Renal pelvis (tissue), 4 donors: ENCODE data around the gene ITGA2. TPM values are rescaled to one million over a fixed set of nuclear protein-coding genes. Genes with fewer than 3 reads are reported as not detected.

Experiments
- DNase-seq: peaks from one replicate; pipeline ENCODE4 v3.0.0-alpha.2; 2013
- polyA plus RNA-seq, 3 donors: library from polyadenylated mRNA; unstranded; fragments of 120-200 nt; gene quantifications; one replicate each; pipeline ENCODE4 v1.2.1, GENCODE V29; 2013; ENCODE audit not compliant: insufficient read length in 3 of 3

ITGA2 gene
- polyA plus RNA-seq, 3 donors: 22.8 to 32.2 (median 23.9) TPM

DNA sequence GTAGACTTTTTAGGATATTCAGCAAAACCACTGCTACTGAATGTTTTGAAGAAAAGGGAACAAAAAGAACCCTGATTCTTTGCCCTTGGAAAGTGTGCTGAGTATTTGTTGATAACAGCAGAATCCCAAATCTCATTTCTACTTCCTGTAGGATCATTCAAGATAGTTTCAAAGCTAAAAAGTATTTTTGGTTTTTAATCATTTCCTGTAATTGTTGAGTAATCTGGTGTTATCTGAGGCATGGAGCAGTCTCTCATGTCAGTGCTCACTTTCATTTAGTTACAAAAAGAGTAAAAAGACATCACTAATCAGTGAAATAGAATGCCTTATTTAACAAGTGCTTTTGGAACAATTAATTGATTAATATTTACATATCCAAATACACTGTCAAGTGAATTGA is 56.1 kb downstream of the ITGA2 start:
- DNase-seq: no peak

DNA sequence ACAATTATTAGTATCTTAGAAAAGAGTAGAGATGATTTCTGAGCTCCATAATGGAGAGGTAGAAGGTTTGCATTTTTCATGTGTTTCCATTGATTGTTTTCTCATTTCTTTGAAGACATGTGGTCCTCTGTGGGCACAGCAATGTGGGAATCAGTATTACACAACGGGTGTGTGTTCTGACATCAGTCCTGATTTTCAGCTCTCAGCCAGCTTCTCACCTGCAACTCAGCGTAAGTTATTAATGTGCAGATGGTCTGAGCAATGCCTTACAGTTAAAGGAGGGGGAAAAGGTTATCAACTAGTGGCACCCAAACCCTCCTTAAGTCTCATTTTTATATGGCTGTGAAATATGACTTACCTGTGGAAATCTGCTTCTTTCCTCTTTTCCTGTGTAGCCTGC is 59.1 kb downstream of the ITGA2 start:
- no peak for DNase-seq

DNA sequence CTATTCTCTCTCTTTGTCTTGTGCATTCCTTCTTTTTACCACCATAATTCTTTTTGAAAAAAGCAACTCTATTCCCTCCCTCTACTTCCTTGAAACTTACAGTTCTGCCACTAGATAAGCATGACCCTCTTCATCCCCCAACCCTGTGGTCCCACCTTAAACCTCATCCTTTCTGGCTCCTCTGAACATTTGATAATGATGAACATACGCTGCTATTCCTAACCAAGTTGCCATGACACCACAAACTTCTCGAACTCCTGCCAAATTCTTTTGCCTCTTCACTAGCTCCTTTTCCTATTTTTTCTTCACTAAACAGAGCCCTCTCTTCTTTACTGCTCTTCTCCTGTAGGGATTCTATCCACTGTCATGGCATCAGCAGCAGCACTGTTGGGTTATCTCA is 63.3 kb downstream of the ITGA2 start:
- no peak for DNase-seq

DNA sequence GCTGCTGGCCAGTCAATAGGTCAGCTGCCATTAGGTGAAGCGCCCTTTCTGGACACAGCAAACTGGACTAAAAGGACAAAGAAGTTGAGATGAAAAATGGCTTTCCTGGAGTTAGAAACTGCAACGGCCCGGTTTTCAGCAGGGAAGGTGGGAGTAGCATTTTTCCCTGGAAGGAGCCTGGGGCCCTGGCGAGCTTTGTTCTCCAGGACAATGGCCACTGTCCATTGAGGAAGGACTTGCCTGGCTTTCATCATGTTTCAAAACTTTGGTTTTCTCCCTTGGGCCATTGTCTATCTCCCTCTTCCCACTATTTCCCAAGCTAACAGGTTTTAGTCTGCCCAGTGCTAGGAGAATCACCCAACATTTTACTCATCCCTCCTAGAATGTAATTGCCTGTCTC is 64.2 kb downstream of the ITGA2 start:
- DNase-seq: no peak

DNA sequence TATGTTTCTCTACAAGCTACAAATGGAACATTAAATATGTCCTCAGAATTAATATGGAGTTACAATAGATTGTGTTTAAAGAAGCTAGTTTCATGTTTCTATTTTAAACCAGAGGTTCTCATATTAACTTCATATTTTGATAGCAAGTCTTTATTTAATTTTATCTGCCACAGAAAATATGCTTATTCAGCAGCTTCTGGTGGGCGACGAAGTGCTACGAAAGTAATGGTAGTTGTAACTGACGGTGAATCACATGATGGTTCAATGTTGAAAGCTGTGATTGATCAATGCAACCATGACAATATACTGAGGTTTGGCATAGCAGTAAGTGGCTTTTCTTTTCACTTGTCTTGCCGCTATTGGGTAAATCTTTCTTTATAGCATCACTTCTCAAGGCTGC is 66.2 kb downstream of the ITGA2 start:
- DNase-seq: no peak

DNA sequence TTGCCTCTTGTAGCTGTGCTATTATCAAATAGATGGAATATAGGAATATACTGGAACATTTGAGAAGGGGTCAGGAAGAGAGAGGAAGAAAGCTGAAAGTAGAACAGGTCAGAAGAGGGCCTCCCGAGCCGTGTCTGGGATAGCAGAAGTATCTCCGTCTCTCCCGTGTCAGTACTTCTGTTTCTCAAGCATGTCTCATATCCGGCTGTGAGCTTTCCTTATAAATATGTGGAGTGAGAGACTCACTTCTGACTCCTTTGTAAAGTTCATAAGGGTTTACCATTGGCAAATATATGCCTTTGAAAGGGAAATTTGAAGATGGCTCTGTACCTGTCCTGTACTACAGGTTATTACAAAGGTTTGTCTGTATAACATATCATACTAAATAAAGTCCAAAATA is 70.1 kb downstream of the ITGA2 start:
- no peak for DNase-seq

DNA sequence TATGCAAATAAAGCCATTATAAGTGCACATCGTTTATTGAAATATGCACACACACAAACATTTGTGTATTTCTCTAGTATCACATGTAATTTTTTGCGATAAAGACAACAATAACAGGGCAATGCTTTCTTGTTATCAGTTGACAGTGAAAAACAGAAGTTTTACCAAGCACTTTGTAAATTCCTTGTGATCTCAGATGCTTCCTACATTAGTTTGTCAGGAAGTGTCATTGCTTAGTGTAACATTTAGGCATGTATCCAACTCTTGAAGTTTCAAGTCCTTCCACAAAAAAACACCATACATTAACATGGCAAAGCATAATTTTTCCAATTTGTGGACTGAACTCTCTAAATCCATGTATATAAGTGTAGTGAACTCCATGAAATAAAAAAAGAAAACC is 74.0 kb downstream of the ITGA2 start:
- no peak for DNase-seq

DNA sequence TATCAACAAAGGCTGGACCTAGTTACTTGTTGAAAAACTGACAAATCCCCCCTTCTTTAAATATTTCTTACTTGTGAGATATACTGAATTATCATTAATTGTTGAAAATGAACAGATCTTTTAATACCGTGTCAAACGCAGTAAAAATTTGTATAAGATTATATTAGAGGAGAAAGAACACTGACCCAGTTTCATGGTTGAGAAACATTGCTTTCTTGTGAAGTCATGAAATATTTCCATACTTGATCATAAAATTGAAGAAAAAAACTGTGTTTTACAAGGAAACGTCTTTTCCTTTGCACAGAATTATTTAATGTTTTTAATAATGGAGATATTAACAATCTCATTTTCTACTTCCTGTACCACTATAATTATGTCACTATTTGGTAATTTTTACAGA is 74.6 kb downstream of the ITGA2 start:
- DNase-seq: no peak

DNA sequence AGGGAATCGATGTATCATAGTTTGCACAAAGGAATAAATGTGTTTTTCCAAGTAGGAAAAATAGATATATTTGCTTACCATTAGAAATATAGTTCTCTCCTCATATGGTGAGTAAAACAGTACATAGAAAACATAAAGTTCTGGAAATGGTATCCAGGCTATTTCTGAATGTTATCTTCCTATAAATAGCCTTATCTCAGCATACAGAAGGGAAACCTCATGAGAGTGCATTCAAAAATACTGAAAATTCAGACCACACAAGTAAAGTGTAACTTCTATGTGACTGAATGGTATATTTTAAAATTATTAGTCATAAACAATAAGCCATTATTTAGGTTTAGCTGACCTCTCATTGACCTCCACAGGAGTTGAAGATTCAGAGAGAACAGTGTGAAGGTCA is 76.9 kb downstream of the ITGA2 start:
- no peak for DNase-seq

DNA sequence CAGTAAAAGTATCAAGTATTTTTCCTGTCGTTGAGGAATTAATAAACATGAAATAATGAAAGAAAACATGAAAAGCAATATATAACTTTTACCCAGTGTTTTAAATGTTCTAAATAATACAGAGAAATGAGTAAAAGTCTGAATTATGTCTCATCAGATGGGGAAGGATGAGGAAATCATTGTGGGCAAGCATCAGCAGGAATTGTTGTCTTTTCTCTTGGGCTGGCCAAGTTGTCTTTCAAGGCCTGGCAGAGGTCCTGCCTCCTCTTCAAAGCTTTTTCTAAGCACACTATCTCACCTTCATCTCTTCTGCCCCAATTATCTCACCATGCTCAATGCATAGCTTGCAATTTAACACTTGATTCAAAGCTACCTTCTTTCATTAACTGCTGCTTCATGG is 78.5 kb downstream of the ITGA2 start:
- DNase-seq: no peak

DNA sequence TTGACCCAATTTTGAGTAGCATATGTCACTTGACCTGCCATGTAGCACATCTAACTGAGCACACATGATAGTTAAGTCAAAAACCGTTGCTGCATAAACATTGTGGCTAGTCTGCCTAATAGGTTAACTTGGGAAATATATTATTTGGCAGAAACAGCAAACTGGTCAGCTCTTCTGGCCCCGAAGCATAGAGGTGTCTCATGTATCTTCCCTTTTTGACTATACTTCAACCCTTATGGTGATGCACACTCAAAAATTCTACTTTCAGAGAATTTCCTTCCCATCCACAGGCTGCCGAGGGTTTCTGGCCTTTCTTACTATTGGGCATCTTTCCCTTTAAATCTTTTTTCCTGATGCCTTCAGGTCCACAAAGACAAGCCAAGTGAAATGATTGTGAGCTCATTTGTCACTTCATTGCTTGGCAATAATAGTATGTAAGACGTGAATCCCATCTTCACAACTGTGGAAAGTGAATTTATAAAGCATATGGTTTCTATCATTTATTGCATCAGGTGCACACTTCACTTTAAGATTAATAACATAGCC is 79.2 kb downstream of the ITGA2 start:
- no peak for DNase-seq

DNA sequence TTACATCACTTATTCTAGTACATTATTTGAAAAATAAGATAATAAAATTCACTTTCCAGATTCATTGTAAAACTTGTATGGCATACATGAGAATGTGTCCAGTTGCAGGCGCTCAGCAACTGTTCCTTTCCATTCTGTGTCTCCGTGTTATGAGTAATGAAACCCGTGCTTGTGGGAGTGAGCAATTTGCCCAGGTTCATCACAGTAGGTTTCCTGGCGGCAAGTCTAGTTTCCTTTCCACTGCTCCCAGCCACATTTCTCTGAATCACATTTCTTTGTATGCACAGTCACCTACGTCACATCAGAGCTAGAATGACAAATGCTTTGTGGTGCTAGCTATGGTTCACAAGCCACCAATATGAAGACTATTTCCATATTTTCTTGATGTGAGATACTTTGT is 80.5 kb downstream of the ITGA2 start:
- DNase-seq: no peak

DNA sequence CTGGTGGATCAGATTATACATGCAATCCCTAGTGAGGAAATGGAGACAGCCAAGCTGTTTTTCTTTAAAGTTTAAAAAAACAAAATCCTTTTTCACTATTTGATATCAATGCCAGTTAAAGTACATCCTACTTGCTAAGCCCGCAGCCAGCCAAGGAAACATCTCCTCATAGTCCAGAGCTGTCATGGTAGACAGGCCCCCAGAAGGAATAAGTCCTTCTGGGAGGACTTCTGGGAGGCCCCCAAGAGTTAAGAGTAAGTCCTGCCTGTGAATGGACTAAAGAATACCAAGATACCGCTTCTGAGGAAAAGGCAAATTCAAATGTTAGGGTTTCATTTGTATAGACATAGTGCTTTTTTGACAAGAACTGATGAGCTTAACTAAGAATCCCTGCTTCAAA is 82.1 kb downstream of the ITGA2 start:
- DNase-seq: no peak

DNA sequence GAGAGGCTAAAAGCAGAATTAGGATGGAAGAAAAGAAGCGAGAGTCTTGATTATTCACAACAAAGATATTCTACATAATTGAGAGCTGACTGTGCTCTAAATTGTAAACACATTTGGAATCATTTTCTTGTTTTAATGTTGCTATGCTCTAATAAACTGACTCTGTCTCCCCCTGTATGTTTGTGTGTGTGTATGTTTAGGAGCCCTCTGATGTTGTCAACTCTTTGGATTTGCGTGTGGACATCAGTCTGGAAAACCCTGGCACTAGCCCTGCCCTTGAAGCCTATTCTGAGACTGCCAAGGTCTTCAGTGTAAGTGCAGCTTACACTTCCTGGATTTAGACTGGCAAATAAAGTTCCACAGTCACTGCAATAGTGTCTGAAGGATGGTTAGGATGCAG is 82.6 kb downstream of the ITGA2 start:
- DNase-seq: no peak

DNA sequence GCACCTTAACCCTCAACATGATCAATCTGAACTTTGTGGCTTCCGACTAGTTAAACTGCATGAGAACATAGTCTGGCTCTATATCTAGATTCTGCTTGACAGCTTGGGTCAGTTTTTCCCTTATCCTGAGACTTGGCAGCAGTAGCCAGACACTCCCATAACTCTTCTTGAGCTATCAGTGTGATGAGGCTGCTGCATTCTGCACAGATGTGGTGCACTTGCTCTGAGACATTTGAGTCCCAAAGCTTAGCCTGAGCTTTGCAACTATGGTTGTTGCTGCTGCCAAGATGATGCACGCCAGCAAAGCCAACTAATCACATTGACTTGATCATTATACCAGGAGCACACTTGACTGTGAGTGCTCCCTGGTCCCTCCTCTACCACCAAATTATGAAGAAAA is 84.2 kb downstream of the ITGA2 start:
- DNase-seq: no peak

DNA sequence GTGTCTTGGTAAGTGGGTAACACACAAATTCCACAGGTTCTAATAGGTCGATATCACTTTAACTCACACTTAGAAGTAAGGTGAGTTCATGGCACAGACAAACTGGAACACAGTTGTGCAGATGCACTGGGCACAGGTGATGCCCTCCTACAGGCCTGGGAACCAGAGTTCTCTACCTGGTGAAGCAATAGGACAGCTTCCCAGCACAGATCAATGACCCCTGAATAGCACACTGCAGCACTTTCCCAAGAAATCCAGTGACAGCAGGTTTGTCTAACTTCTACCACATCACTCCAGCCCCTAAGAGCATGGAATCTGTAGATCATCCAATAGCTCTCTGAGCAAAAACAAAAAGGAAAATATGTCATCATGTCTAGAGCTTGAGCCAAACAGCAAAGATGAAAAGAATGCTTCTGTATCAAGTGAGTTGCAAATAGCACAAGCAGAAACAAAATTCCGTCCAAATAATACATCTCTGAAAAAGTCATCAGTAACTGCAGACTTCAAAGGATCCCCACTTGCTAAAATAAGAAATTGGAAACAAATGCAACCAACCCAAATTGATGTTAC is 86.9 kb downstream of the ITGA2 start:
- DNase-seq: no peak

DNA sequence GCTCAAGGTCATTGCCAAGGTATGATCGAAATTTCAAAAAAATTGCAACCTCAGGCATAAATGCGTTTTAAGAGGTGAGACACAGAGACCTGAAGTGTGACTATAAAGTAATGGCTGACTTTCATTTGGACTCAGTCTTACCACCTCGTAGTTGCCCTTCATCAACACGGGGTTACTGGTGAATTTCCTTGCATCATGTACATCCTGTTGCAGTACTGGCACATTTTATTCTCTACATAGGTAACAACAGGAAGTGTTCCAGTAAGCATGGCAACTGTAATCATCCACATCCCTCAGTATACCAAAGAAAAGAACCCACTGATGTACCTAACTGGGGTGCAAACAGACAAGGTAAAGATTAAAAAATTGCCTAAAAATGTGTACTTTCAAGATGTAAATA is 91.1 kb downstream of the ITGA2 start:
- DNase-seq: no peak

DNA sequence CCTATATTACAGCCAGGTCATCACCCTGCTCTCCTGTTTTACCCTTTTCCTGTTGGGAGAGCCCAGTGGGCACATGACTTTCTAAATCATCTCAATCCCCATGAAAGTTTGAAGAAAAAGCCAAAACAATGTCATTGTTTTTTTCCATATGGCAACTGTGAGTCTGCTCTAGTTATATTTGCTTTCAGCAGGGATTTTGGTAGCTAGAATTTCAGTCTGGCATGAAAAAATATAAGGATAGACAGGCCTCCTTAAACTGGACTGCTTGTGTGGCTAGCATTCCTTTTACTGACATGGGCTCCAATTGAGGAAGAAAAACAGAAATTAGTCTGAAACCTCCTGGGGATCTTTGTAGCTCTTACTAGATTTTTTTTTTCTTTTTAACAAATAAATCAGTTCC is 94.8 kb downstream of the ITGA2 start:
- no peak for DNase-seq

DNA sequence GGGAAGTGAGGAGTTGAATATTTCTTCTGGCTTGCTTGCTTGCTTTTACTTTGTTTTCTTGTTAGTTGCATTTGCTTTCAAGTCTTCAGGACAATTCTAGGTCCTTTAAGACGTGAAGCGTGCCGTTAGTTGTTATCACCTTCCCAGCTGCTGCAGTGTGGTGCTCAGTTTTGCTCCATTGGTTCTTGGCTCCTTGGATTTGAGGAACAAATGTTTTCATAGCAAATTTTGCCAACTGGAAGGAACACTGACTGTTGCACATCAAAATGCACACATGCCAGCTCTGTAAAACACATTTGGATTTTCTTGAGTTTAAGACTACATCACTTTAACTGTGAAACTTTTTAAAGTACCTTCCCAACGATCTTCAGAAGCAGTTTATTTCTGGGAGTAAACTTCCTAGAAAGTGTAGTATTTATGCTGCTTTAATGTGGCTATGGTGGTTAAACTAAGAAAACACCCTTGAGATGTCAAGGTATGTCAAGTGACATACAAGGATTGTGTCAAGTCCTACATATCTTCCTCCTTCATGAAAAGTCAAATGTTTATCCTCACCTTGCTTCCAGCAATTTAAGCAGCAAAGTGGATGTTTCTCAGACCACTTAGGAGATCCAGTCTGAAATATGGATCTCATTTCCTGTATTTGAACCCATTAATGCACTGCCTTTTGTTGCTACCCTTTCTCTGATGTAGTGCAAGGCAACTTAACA is 95.5 kb downstream of the ITGA2 start:
- no peak for DNase-seq

DNA sequence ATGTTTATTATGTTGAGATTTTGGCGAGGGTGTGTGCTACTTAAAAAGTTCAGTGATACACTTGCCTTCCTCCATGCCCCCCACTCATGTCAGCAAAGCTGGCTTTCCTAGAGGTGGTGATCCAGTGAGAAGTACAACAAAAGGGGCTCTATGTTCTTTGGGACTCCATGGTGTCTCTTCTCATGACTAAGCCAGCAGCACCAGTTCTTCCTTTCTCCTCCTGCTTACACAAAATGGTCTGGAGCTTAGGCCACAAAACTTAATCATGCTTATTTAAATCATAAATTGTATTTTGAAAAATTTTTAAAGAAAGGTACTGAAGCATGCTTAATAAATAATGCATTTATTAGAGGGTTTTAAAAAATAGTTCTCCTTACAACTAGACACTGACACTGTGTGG is 98.0 kb downstream of the ITGA2 start:
- no peak for DNase-seq

DNA sequence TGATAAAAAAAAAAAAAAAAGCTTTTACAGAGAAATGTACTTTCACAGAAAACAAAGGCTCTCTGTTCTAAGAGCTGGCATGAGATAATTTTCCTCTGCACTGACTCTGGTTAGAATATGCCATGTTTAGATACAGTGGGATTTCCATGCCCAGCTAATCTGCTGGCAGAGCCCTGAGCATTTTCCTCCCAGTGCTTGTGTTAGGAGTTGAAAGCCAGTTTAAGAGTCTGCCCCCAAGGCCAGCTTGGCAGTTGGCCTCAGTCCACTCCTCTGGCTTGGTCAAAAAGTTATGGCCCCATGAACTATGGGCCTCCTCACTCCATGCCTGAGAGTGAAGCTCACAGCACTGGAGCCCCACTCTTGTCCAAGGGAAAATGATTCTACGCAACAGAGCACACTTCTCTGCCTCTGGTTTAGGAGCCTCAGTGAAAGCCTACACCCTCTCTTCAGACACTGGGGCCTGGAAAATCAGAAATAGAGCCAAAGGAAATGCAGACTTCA is 98.5 kb downstream of the ITGA2 start:
- no peak for DNase-seq

DNA sequence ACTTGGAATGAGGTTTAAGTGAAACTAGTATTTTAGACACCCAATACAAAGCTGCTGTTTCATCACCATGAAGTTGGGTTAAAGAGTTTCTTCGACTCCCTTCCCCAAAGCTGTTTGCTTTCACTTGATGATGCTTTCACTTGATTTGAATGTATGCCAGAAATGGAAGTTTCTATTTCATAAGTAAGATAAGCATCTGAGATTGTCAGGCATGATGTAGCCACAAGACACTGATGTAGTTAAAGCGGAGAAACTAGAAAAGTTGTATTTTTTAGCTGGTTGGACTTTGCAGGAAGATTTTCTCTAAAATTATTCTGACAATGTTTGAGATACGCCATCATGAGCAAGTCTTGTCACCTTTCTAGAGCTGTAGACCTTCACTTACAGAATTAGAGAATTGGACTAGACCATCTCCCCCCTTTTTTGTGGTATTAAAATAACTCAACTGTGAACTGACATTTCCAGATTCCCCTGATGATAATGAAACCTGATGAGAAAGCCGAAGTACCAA is 100.4 kb downstream of the ITGA2 start:
- no peak for DNase-seq

DNA sequence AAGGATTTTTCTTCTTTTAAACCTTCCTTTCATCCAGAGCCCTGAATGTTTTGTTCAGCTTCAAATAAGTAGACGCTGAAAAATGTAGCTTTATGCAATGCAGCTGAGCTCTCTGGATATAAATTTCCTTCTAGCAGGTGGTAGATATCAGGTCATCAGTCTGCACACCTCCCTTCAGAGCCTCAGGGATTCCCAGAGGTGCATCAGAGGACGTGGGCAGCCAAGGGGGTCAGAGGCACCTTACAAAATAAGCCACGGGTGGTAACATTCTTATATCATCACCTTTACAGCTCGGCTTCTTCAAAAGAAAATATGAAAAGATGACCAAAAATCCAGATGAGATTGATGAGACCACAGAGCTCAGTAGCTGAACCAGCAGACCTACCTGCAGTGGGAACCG is 101.1 kb downstream of the ITGA2 start:
- DNase-seq: no peak

DNA sequence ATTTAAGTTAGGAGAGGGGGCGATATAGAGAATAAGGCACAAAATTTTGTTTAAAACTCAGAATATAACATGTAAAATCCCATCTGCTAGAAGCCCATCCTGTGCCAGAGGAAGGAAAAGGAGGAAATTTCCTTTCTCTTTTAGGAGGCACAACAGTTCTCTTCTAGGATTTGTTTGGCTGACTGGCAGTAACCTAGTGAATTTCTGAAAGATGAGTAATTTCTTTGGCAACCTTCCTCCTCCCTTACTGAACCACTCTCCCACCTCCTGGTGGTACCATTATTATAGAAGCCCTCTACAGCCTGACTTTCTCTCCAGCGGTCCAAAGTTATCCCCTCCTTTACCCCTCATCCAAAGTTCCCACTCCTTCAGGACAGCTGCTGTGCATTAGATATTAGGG is 102.1 kb downstream of the ITGA2 start:
- DNase-seq: no peak
